Hindlimb muscle (tissue), 1 donor: ENCODE measurements around the gene DAG1. TPM values are rescaled to one million over a fixed set of nuclear protein-coding genes. Genes with fewer than 3 reads are reported as not detected.
"Not testable (repeated sequence)": the region's sequence is repeated elsewhere in the genome, so short reads cannot be mapped to it uniquely, and the experiment has no call there.

ENCODE experiments used
- DNase-seq: peaks from one replicate; pipeline ENCODE4 v3.0.0-alpha.2; 2013
- polyA plus RNA-seq: library from polyadenylated mRNA; unstranded; fragments of 120-200 nt; gene quantifications from one replicate; pipeline ENCODE4 v1.2.1, GENCODE V29; 2013; ENCODE audit not compliant: insufficient read length

Gene DAG1
- polyA plus RNA-seq, 1 donor: 266 TPM

DNA sequence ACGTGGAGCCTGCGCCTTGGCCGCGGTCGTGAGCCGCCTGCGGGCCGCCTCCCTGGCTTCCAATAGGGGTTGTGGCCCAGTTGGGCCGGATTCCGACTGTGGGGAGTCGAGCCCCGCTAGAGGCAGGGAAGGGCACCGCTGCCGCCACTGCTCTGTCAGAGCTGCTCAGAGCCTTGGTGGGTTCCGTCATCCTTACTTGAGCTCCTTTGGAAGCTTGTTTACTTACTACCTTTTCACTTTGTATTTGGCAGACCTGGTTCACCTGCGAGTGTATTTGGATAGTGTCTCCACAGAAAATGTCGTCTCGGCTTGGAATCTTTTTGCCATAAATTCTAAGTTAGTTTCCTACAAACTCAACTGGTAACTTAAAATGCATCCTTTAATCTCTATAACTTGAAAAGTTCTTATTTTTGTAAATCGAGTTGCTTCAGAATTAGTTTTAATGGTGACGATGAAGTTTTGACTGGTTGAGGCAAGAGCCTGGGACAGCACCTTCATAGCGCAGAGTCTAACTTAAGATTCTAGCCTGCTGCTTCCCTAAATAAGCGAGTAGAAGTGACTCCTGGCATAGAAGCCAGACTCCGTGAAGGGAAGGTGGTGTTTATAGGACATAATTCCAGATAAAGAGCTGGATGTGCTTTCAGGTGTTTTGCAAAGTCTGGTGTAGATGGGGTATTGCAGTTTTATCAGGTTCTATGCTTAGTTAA, 800 bp downstream of the DAG1 start:
- DNase-seq: no peak

DNA sequence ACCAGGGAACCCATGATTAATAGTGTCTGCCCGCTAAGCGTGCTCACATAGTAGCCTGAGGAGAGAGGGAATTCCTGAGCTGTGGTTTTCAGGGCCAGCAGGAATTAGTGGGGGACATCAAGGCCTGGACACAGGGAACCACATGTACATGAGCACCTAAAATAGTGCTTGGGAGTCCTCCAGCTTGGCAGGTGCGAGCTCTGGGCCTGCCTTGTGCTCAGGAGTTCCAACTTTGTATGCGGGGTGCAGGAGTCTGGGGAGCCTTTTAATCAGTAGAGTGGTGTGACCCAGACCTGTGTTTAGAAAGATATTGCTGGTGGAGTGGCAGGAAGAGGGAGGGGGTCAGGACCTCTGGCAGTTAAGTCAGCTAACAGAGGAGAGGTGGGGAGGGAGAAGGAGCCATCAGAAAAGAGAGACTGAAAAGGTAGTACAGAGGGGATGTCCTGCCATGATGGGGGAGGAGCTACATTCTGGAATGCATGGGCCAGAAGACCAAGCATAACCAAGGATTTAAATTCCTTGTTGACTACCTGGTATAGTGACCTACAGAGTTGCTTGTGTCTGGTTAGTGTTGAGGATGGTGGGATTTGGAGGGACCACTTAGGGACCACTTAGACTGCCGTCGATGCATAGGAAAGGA, 1.9 kb downstream of the DAG1 start:
- no peak for DNase-seq

DNA sequence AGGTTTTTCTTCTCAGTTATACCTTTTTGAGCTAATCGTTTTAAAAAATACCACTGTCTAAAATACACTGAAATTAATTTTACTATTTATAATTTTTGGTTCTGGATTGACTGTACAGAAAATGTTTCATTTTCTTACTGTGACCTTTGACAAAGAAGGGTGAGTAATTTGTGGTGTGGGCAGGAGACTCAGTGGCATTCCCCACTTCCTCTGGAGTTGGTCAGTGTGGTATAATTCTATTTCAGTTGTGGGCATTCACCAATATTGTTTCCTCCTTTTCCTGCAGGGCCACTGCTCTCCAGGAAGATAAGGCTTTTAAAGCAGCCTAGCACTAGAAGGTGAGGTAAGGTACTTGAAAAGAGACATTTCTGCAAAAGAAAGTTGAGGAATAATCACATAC, 6.5 kb downstream of the DAG1 start:
- no peak for DNase-seq

- no peak for DNase-seq
These were observed 12.7 kb downstream of the DAG1 start for GRCh38 chr3:49482766-49483165.

DNA sequence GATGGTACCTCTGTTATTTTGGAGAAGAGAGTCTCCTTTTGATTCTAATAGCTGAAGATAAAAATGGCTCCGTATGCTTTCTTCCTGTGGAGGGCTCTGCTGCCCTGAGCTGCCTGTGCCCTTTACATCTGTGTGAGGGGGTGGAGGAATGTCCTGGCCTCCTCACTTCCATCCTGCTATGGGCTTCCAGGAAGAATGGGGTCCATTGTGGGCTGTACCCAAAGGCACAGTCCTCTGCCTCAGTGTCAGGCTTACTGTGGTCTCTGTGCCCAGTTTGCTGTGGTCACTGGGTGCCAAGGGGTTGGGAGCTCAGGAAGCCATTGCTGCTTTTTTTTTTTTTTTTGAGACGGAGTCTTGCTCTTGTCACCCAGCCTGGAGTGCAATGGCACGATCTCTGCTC, 14.4 kb downstream of the DAG1 start:
- DNase-seq: no peak

DNA sequence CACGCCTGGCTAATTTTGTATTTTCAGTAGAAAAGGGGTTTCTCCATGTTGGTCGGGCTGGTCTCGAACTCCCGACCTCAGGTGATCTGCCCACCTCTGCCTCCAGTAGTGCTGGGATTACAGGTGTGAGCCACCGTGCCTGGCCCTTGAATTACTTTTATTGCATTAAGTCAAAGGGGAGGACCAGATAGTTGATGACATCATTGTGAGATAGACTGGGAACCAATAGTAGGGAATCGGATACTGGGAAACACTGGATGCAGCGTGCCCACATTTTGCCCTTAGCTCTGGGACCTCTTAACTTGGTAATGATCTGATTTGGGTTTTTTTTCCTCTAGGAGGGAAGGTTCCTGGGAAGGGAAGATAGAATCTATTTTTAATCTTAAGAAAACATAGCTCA, 19.2 kb downstream of the DAG1 start:
- DNase-seq: no peak

DNA sequence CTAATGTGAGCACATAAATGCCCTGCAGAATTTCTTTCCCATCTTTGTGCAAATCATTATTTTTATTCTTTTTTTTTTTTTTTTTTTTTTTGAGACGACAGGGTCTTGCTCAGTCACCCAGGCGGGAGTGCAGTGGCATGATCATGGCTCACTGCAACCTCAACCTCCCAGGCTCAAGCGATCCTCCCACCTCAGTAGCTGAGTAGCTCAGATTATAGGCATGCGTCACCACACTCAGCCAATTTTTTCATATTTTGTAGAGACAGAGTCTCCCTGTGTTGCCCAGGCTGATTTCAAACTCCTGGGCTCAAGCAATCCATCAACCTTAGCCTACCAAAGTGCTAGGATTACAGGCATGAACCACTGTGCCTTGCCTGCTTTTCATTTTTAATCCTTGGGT, 22.9 kb downstream of the DAG1 start:
- no peak for DNase-seq

DNA sequence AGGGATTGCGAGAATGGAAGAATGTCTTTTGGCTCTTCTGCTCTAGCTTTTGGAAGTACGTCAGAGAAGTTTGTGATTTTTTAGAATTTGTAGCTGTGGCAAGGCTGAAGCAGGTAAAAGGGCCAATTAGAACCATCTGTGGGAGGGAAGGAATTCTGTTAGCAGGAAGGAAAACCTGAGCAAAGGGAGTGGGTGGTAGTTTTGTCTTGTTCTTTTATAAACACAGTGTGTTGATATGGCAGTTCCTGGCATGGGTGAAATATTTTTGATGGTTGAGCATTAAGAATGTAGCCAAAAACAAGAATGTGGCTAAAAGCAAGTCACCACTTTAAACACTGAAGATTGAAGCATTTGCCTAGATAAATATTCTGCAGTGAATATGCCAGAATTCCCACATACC, 23.8 kb downstream of the DAG1 start:
- no peak for DNase-seq

- no peak for DNase-seq
These were observed 25.0 kb downstream of the DAG1 start for GRCh38 chr3:49495023-49495422.

DNA sequence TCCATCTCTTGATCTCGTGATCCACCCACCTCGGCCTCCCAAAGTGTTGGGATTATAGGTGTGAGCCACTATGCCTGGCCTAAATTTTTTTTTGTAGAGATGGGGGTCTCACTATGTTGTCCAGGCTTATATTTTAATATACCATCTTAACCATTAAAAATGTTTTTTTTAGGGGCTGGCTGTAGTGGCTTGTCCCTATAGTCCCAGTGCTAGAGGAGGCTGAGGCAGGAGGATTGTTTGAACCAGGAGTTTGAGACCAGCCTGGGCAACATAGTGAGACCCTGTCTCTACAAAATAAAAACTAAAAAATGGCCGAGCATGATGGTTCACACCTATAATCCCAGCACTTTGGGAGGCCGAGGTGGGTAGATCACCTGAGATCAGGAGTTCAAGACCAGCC, 26.8 kb downstream of the DAG1 start:
- not testable (repeated sequence) for DNase-seq

- DNase-seq: no peak
These were observed 27.5 kb downstream of the DAG1 start for GRCh38 chr3:49497606-49498005.

DNA sequence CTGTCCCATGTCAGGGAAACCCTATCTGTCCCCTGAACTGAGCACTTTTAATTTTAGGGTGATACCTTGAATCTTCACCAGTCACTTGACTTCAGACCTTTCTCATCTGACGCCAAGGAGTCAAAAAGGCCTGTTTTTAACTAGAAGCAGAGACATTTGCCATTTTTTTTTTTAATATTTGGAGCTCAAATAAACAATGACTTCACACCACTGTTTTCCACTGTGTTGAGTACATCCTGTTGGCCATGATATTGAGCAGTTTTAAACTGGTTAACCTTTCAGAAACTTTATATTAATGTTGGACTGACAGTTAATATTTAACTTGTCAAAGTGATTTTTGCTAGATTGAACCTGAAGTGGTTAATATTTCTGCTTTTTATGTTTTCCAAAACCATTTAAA, 28.2 kb downstream of the DAG1 start:
- DNase-seq: no peak

DNA sequence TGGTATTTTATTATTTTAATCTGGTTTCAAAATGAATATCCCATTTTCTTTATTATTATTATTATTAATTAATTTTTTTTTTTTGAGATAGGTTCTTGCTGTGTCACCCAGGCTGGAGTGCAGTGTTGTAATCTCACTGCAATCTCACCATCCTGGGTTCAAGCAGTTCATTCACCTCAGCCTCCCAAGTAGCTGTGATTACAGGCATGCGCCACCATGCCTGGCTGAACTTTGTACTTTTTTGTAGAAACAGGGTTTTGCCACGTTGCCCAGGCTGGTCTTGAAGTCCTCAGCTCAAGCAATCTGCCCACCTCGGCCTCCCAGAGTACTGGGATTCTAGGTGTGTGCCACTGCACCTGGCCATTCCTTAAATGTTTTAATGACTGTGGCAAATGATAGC, 28.6 kb downstream of the DAG1 start:
- no peak for DNase-seq

GRCh38 chr3:49500205-49500731, 30.2 kb downstream of the DAG1 start:
- no peak for DNase-seq

DNA sequence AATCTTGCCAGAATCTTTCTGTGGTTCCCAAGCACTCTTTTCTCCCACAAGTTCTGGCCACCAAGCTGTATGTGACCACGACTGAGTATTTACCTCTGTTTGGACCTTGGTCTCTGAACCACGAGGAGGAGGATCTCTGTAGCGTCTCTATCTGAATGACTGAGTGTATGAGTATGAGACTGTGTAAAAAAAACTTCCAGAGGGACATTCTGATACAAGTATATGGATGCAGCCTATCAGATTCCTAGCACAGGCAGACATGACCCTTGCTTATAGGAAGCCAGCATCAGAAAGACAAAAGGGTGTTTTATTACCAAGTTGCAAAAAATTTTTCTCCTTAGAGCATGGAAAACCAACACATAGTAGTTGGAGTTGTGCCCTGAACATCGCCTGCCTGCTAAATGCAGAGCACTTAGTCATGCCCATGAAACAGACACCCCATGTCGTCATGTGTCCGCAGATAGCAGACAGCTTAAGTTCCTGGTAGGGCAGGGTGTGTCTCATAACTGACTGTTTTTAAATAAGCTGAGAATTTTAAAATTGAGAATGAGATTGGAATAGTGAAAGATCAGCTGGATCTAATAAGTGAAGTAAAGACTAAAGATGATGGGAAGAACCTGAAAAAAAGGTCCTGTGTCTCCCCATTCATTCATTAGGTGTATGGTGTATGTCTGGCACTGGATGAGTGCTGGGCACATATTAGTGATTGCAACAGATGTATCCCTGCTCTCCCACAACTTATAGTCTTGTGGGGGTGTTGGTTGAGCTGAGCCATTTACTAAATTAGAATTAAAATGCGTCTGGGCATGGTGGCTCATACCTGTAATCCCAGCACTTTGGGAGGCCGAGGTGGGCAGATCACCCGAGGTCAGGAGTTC, 30.9 kb downstream of the DAG1 start:
- peak; percentile 54 for DNase-seq

- no peak for DNase-seq
These were observed 31.8 kb downstream of the DAG1 start for GRCh38 chr3:49501842-49502241.

DNA sequence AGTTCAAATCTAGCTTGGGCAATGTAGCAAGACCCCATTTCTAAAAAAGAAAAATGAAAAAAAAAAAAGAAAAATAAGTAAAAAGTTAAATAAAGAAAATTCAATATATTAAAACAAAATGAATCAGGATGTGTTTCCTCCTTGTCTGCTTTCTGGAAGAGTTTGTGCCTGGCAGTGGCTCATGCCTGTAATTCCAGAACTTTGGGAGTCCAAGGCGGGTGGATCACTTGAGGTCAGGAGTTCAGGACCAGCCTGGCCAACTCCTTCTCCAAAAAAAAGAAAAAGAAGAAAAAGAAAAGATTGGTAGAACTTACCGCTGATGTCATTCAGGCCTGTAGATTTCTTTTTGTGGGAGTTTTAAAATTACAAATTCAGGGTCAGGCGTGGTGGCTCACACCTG, 36.8 kb downstream of the DAG1 start:
- DNase-seq: no peak

- DNase-seq: no peak
These were observed 39.0 kb downstream of the DAG1 start for GRCh38 chr3:49509028-49509561.

- no peak for DNase-seq
These were observed 41.6 kb downstream of the DAG1 start for GRCh38 chr3:49511639-49512038.

- no peak for DNase-seq
These were observed 42.8 kb downstream of the DAG1 start for GRCh38 chr3:49512781-49513355.

DNA sequence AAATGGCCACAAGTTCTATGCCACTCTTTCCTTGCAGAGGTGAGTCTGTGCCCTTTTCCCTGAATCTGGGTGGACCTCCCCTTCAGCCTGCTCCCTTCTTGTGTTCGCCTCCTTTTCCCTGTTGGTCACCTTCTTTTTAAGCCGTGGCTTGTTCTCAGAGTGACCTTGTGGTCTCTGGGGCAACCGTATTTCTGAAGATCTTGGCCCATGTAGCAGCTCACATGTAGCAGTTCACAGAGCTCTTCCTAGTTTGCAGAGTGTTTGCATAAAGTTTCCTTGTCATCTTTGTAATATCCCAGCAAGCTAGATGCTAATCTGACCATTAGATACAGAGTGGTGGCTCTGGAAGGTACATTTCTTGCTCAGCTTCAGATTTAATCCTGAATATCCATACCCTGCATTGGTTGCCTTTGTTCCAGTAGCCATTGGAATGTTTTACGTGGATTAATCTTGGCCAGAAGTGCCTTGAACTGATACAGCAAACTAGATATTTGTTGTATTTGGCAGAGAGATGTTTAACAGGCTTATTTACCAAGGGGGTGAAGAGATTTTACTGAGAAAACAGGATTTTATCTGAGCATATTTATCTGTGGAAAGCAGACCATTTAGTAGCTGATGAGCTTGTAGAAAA, 43.5 kb downstream of the DAG1 start:
- DNase-seq: no peak

GRCh38 chr3:49518016-49518415, 47.9 kb downstream of the DAG1 start:
- DNase-seq: no peak
